Muscle layer of colon (tissue), 2 donors: ENCODE measurements around the gene GRXCR1.
A peak's percentile ranks its signal among the peaks of the same experiment; 100 is the strongest.

Experiments used
- H3K27ac ChIP-seq: one replicate; pipeline ENCODE4 v1.7.0; 2013; ENCODE audit warnings: low read depth, mild to moderate bottlenecking, low read length, moderate library complexity
- H3K27me3 ChIP-seq, 2 donors: one replicate each; pipeline ENCODE4 v1.7.0; 2013; ENCODE audit warnings: low read length in 2 of 2, mild to moderate bottlenecking in 2 of 2; ENCODE audit not compliant: insufficient read depth in 2 of 2, control insufficient read depth in 1 of 2
- H3K36me3 ChIP-seq: one replicate; pipeline ENCODE4 v1.7.0; 2013; ENCODE audit warnings: mild to moderate bottlenecking, low read length; ENCODE audit not compliant: insufficient read depth
- H3K4me1 ChIP-seq: one replicate; pipeline ENCODE4 v1.7.0; 2013; ENCODE audit warnings: mild to moderate bottlenecking, low read length; ENCODE audit not compliant: insufficient read depth
- H3K4me3 ChIP-seq, 2 donors: one replicate each; pipeline ENCODE4 v1.7.0; 2013; ENCODE audit warnings: low read length in 2 of 2, low read depth in 1 of 2, mild to moderate bottlenecking in 1 of 2, moderate library complexity in 1 of 2
- H3K9ac ChIP-seq: one replicate; pipeline ENCODE4 v1.7.0; 2013; ENCODE audit warnings: low read length
- H3K9me3 ChIP-seq: one replicate; pipeline ENCODE4 v1.7.0; 2013; ENCODE audit warnings: mild to moderate bottlenecking, low read length
- donor health status: abdominal sarcoma.
- donor health status: Adenocarcinoma of cecum.

The GRXCR1 gene

GRCh38 chr4:42895452-42895851 lies 2.9 kb downstream of the GRXCR1 start:
- no peak overlapping the region for H3K9ac ChIP-seq
- H3K4me3 ChIP-seq = no peak overlapping the region
- H3K27ac ChIP-seq = no peak overlapping the region
- no peaks in the 10 kb centered on the region for H3K4me1 ChIP-seq
- H3K9me3 ChIP-seq = no peaks in the 10 kb centered on the region
- H3K27me3 ChIP-seq = no peaks in the 10 kb centered on the region
- no peaks in the 10 kb centered on the region for H3K36me3 ChIP-seq

DNA sequence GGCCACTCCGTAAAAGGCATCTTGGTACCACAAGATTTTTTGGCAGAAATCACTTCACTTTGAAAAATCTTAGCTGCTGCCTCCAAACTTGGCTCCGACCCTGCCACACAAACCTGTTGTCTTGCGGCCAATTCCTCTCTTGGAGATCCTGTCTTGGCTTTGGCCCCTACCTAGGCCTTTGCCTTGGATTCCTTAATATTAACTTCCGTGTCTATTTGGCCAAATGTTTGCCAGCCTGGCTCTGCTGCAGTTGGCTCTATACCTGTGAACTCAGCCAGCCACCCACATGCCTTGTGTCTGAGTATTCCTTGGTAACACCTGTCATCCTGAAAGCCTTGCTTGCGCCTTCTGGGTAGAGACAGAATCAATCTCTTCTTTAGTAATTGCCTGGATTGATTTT lies 12.5 kb downstream of the GRXCR1 start:
- Histone ChIP-seq H3K27me3 (no peaks in the 10 kb centered on the region), H3K36me3 (no peaks in the 10 kb centered on the region), H3K9ac (no peak overlapping the region), H3K27ac (no peak overlapping the region), H3K4me1 (peaks cover 11% of the 10 kb centered on the region), H3K4me3 (no peak overlapping the region), H3K9me3 (no peaks in the 10 kb centered on the region)

- Histone ChIP-seq H3K9me3 (no peaks in the 10 kb centered on the region), H3K4me1 (peaks cover 12% of the 10 kb centered on the region), H3K9ac (no peak overlapping the region), H3K27me3 (no peaks in the 10 kb centered on the region), H3K36me3 (no peaks in the 10 kb centered on the region), H3K27ac (no peak overlapping the region), H3K4me3 (no peak overlapping the region)
Measured at GRCh38 chr4:42905591-42905990, 13.1 kb downstream of the GRXCR1 start.

DNA sequence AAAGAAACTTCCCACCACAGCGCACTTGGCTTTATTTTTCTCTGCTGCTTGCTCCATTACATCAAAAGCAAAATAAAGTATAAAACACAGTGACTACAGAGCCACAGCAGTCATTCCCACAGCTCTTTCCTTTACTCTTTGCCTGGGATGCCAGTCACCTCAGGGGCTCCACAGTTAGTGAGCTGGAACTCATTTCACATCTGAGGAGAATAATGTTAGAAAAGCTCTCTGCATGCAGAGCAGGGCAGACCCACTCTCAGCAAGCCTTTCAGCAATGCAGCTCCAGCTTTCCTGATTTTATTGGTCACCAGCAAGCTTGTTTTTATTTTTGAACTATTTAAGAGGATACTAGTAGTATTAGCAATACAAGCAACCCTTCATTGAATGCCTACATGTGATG lies 13.8 kb downstream of the GRXCR1 start:
- Histone ChIP-seq H3K9me3 (no peaks in the 10 kb centered on the region), H3K36me3 (no peaks in the 10 kb centered on the region)

DNA sequence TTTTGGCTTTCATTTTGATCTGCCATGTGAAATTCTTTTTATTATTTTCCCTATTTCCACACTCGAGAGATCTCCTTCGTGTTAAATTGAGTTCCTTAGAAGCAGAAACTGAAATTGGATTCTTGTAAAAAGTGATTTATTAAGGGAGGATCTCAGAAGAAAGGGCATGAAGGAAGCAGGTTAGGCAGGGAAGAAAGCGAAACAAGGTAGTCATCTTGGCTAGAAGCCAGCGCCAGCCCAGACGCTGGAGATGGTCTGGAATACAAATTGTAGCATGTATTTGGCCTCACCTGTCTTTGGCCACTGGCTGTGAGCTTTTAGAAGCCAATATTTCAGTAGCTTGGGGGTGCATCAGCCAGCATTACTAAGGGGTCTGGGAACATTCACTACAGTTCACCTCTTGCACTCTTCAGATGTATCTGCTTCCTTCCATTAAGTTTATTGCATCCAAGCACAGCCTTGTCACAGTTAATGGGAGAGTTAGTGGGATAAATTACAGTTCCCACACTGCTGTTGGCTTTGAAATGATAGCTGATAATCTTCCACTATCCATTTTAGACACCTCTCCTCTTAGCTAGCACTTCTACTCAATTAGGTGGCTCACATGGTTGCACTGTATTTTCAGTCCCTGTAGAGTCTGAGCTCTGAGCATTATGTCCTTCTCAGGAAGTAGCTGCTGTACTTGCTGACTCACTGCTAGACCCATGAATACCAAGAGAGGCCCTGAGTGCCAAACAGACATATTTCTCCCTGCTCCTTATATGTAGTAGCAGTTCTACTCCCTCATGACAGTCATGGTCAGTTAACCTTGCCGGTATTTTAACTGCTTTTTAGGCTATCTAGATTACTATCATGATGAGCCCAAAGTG lies 14.6 kb downstream of the GRXCR1 start:
- H3K9ac ChIP-seq = no peak overlapping the region
- no peaks in the 10 kb centered on the region for H3K9me3 ChIP-seq
- no peaks in the 10 kb centered on the region for H3K27me3 ChIP-seq
- H3K4me3 ChIP-seq = no peak overlapping the region
- H3K27ac ChIP-seq = no peak overlapping the region
- peaks cover 16% of the 10 kb centered on the region for H3K4me1 ChIP-seq
- H3K36me3 ChIP-seq = no peaks in the 10 kb centered on the region

More for the DNA sequence above, 13.8 kb downstream of the GRXCR1 start:
- H3K27ac ChIP-seq = no peak overlapping the region
- no peak overlapping the region for H3K4me3 ChIP-seq
- peaks cover 16% of the 10 kb centered on the region for H3K4me1 ChIP-seq
- H3K27me3 ChIP-seq = no peaks in the 10 kb centered on the region
- no peak overlapping the region for H3K9ac ChIP-seq

DNA sequence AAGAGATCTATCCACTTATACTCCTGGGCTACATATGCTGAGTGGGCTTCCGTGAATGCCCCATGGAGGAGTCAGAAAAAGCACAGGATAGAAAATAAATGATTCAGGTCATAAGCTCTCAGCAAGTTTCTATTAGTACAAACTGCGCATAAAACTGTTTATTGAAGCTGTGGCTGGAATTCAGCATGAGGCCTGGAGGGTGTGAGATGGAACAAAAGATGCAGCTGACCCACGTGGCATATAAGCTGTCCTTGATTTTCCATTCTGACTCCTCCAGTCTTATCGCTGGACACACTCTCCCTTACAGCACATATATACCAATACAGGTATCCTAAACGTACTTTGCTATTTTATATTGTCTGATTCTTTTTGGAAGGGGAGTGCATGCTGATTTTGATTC lies 17.9 kb downstream of the GRXCR1 start:
- Histone ChIP-seq H3K9me3 (no peaks in the 10 kb centered on the region), H3K4me1 (peaks cover 16% of the 10 kb centered on the region), H3K36me3 (no peaks in the 10 kb centered on the region), H3K27me3 (no peaks in the 10 kb centered on the region), H3K9ac (no peak overlapping the region), H3K4me3 (no peak overlapping the region), H3K27ac (peak overlapping the region; percentile 37)

- Histone ChIP-seq H3K9me3 (no peaks in the 10 kb centered on the region), H3K36me3 (no peaks in the 10 kb centered on the region), H3K27me3 (no peaks in the 10 kb centered on the region), H3K4me1 (peaks cover 5% of the 10 kb centered on the region), H3K9ac (no peak overlapping the region), H3K4me3 (no peak overlapping the region), H3K27ac (no peak overlapping the region)
Measured at GRCh38 chr4:42914937-42915336, 22.4 kb downstream of the GRXCR1 start.

GRCh38 chr4:42915484-42915883 lies 23.0 kb downstream of the GRXCR1 start:
- no peak overlapping the region for H3K4me3 ChIP-seq
- no peak overlapping the region for H3K27ac ChIP-seq
- no peak overlapping the region for H3K9ac ChIP-seq
- H3K9me3 ChIP-seq = no peaks in the 10 kb centered on the region
- H3K27me3 ChIP-seq = no peaks in the 10 kb centered on the region
- H3K4me1 ChIP-seq = peaks cover 5% of the 10 kb centered on the region
- no peaks in the 10 kb centered on the region for H3K36me3 ChIP-seq

GRCh38 chr4:42917296-42917695 lies 24.8 kb downstream of the GRXCR1 start:
- Histone ChIP-seq H3K27me3 (no peaks in the 10 kb centered on the region), H3K36me3 (no peaks in the 10 kb centered on the region), H3K9ac (no peak overlapping the region), H3K9me3 (no peaks in the 10 kb centered on the region), H3K4me3 (no peak overlapping the region), H3K27ac (no peak overlapping the region), H3K4me1 (no peaks in the 10 kb centered on the region)

GRCh38 chr4:42923431-42923830 lies 30.9 kb downstream of the GRXCR1 start:
- Histone ChIP-seq H3K36me3 (no peaks in the 10 kb centered on the region), H3K9ac (no peak overlapping the region), H3K4me1 (no peaks in the 10 kb centered on the region)

GRCh38 chr4:42925921-42926320 lies 33.4 kb downstream of the GRXCR1 start:
- Histone ChIP-seq H3K9me3 (no peaks in the 10 kb centered on the region), H3K27ac (no peak overlapping the region), H3K4me3 (no peak overlapping the region), H3K36me3 (no peaks in the 10 kb centered on the region), H3K27me3 (no peaks in the 10 kb centered on the region), H3K4me1 (no peaks in the 10 kb centered on the region), H3K9ac (no peak overlapping the region)

More at GRCh38 chr4:42923431-42923830, 30.9 kb downstream of the GRXCR1 start:
- H3K27ac ChIP-seq = no peak overlapping the region
- no peaks in the 10 kb centered on the region for H3K27me3 ChIP-seq
- no peak overlapping the region for H3K4me3 ChIP-seq
- H3K9me3 ChIP-seq = no peaks in the 10 kb centered on the region

DNA sequence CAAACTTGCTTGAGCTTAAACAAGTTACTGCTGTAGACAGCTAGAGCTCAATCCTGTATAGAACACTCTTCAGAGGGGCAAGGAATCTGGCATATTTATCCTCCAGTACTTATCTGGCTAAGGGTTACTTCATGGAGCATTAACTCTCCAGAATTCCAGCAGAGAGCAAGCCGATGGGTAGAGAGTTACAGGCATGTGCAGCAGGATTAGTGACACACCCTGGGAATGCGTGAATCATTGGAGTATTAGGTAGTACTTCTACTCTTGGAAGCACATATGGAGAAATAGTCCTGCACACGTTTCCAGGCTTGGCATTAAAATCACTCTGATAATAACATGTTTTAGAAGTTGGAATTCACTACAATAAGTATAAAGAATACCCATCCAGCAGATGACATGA lies 35.4 kb downstream of the GRXCR1 start:
- no peaks in the 10 kb centered on the region for H3K4me1 ChIP-seq
- no peak overlapping the region for H3K9ac ChIP-seq
- no peak overlapping the region for H3K4me3 ChIP-seq
- H3K36me3 ChIP-seq = no peaks in the 10 kb centered on the region
- H3K9me3 ChIP-seq = no peaks in the 10 kb centered on the region
- H3K27me3 ChIP-seq = no peaks in the 10 kb centered on the region
- H3K27ac ChIP-seq = no peak overlapping the region
